Measurements from ENCODE around the gene TGM4.

Gene TGM4

DNA sequence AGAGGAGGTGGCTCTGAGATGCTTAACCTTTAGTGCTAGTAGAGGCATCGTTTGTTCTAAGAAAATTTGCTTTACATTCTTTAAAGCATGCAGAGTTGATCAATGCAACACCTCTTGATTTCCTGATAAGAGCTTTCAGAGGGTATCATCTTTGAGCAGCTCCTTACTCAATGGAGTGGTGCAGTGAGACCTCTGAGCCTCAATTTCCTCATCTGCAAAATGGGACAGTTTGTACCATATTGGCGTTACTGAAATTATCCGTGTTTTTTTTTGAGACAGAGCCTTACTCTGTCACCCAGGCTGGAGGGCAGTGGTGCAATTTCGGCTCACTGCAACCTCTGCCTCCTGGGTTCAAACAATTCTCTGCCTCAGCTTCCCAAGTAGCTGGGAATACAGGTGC lies 14.3 kb upstream of the TGM4 start:
- FAIRE-seq = no peak

DNA sequence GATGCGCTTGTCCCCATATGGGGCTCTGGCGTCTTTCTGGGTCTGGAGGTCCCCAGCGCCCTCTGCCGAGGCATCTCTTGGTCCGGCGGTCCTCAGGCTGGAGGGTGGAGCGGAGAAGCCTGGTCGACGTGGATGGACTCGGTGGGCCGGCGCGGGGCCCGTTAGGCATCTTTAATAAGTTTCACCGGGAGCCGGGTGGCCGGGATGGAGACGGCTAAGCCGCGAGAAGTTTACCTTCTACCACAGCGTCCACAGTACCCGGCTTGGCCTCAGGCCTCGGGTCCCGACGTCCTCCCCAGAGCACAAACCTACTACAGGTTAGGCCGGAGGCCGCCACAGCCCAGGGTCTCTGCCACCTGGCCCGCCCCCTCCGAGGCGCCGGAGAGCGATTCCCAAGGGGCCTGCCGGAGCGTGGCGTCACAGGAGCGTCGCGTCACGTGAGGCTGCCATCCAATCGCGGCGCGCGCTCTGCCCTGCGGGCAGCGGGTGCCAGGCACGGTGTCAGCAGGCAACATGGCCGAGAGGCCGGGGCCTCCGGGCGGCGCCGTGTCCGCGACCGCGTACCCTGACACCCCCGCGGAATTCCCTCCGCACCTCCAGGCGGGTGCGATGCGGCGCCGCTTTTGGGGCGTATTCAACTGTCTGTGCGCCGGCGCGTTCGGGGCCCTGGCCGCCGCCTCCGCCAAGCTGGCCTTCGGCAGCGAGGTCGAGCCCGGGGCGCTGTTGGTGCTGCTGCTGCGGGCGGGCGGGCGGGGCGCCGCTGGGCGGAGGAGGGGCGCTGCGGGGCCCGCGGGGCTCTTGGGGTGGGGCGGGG lies 12.8 kb upstream of the TGM4 start, which contains the start of gene TMEM42:
Gene TMEM42 (plus strand): TSS at position 501 of the 814 bp plus-strand sequence. CDS start 13 bp downstream, at position 514.
- FAIRE-seq (peak; percentile 93), DNase-seq (ENCODE audit: insufficient read length) (peak; percentile 95)
- TF ChIP-seq TAF1 (IDR thresholded peaks at IDR 0.05; ENCODE audit: borderline replicate concordance, low read depth, low read length) (peak; percentile 77), POLR2A (IDR thresholded peaks at IDR 0.05; ENCODE audit: low read depth, low read length) (peak; percentile 89), POLR2AphosphoS5 (IDR thresholded peaks at IDR 0.05; ENCODE audit: low read depth, low read length) (peak; percentile 83)

More for the DNA sequence above, 14.3 kb upstream of the TGM4 start:
- DNase-seq (ENCODE audit: insufficient read length) = no peak
- no peak for TF ChIP-seq POLR2A (IDR thresholded peaks at IDR 0.05; ENCODE audit: low read depth, low read length)
- no peak for TF ChIP-seq POLR2AphosphoS5 (IDR thresholded peaks at IDR 0.05; ENCODE audit: low read depth, low read length)
- no peak for TF ChIP-seq TAF1 (IDR thresholded peaks at IDR 0.05; ENCODE audit: borderline replicate concordance, low read depth, low read length)

DNA sequence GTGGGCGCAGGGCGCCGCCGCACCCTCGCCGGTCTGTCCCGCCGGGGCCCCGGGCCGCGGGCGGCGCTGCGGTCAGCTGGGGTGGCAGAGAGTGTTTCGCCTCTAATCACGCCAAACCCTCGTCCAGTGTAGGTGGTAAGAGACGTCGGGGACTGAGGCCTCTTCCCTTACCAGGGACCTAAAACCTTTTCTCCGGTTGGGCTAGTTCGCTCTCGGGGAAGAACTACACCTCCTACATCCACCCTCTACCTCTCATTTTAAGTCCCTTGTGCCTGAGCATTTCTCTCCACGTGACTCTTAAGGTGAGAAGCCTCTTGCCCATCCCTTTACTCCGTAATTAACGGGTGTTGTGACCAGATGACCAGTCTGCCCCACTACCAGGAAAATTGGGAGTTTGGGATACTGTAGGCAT lies 12.2 kb upstream of the TGM4 start:
- peak; percentile 77 for FAIRE-seq
- DNase-seq (ENCODE audit: insufficient read length) = no peak
- no peak for TF ChIP-seq TAF1 (IDR thresholded peaks at IDR 0.05; ENCODE audit: borderline replicate concordance, low read depth, low read length)
- no peak; the same call in 1 of the 2 replicates for TF ChIP-seq POLR2AphosphoS5 (IDR thresholded peaks at IDR 0.05; ENCODE audit: low read depth, low read length)
- no peak for TF ChIP-seq POLR2A (IDR thresholded peaks at IDR 0.05; ENCODE audit: low read depth, low read length)

DNA sequence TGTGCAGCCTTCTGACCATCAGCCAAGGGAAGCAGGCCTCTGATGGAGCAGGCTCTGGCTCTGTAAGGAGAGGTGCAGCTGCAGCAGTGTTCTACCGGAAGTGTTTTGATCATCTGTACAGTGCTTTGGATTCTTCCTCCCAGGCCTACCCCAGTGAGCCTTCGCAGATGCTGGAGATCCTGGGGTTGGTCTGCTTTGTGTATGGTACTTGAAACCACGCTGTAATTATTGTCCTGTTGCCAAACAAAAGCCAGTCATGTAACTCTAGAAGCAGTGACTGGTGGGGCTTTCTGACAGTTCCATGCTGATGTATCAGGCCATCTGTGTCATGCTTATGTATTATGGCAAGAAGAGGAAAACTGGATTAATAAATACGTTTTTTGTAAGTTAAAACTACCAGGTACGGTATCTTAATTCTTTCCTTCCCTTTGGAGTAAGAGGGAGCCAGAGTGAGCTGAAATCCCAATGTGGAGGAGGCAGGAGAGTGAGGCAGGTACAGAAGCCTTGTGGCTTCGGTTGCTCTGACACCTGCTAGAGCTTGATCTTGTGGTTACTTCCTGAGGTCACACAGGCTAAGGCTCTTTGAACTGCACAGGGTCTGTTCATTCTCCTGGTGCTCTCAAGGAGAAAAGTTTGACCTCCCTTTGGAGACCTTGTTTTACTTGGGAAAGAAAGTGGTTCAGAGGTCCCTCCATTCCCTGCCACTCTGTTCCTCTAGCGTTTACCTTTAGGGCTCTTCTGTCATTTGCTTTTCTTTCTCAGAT lies 9.0 kb upstream of the TGM4 start:
- FAIRE-seq (no peak), DNase-seq (ENCODE audit: insufficient read length) (no peak)
- TF ChIP-seq POLR2A (IDR thresholded peaks at IDR 0.05; ENCODE audit: low read depth, low read length) (no peak), POLR2AphosphoS5 (IDR thresholded peaks at IDR 0.05; ENCODE audit: low read depth, low read length) (no peak), TAF1 (IDR thresholded peaks at IDR 0.05; ENCODE audit: borderline replicate concordance, low read depth, low read length) (no peak)

DNA sequence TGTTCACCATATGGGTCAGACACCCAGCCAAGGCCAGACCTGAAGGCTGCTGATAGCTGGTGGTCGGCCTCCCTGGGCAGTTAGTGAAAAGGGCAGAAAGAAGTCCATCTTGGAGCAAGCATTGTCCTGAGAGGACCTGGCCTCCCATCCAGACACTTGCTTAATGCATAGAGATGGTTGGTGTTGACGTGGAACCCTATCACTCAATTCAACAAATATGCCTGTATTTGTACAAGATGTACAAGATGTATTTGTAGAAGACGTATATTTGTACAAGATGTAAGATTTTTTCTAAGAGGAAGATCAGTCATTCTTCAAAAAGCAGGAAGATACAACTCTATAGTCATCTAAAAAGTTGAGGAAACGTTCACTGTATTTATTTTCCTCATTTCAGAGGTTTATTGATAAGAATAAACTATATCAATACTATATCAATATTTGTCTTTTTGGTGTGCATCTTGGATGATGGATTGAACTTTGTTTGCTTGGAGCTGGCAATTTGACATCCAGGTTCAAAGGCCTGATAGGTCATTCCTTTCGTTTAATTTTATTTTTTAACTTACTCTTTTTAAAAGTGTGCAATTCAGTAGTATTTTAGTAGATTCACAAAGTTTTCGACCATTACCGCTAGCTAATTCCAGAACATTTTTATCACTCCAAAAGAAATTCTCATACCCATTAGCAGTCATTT lies 6.8 kb upstream of the TGM4 start:
- TF ChIP-seq POLR2AphosphoS5 (IDR thresholded peaks at IDR 0.05; ENCODE audit: low read depth, low read length) (no peak), TAF1 (IDR thresholded peaks at IDR 0.05; ENCODE audit: borderline replicate concordance, low read depth, low read length) (no peak), POLR2A (IDR thresholded peaks at IDR 0.05; ENCODE audit: low read depth, low read length) (no peak)
- FAIRE-seq (no peak), DNase-seq (ENCODE audit: insufficient read length) (no peak)

DNA sequence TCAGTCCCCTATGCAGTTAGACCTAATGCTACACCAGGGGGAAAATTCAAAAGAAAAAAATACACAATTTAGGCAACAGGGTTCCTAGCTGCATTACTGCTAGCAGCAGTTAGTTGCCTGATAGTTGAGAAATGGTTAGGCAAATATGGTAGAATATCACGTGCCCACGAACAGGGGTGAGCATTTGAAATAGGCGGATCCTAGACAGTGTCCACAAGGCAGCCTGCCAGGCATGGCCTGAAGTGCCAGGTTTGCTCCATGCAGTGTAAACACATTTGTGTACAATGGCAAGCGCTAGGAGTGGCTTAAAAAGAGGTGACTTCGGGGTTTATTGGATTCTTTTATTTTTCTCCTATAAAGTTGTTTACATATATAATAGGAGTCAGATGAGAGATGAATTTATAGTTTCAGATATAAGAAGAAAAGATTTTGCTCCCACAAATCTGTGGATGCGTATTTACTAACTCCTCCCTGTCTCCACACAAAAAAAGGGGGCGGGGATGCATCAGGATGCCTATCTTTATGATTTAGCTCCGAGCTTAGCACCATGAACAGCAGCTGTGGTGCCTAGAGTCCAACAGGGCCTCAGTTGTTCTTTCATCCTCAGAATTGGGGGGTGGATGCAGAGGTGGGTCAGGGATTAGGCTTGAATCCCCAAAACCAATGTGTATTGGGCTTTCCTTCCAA lies 3.9 kb upstream of the TGM4 start:
- DNase-seq (ENCODE audit: insufficient read length) (no peak), FAIRE-seq (no peak)

DNA sequence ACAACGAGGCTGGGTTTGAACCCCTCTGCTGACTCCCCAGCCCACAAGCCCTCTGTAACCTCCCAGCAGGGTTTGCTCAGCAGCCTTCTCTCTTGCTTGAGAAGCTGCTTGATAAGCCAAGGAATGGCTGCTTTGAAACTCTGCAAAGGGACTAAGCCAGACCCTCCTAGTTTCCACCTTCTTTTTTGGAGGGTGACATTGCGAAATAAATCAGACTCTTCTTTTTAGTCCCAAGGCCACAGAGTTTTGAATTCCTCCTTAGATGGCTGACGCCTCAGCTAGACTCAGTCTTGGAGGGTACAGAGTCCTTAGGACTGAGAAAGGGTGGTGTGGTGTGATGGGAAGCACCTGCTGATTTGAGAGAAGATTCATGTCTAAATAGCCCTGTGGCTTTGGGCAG lies 1.2 kb downstream of the TGM4 start:
- FAIRE-seq = no peak
- TF ChIP-seq POLR2A (IDR thresholded peaks at IDR 0.05; ENCODE audit: low read depth, low read length) (no peak), TAF1 (IDR thresholded peaks at IDR 0.05; ENCODE audit: borderline replicate concordance, low read depth, low read length) (no peak), POLR2AphosphoS5 (IDR thresholded peaks at IDR 0.05; ENCODE audit: low read depth, low read length) (no peak)
- DNase-seq (ENCODE audit: insufficient read length) = no peak

More for the DNA sequence above, 3.9 kb upstream of the TGM4 start:
- no peak for TF ChIP-seq TAF1 (IDR thresholded peaks at IDR 0.05; ENCODE audit: borderline replicate concordance, low read depth, low read length)
- no peak for TF ChIP-seq POLR2A (IDR thresholded peaks at IDR 0.05; ENCODE audit: low read depth, low read length)
- TF ChIP-seq POLR2AphosphoS5 (IDR thresholded peaks at IDR 0.05; ENCODE audit: low read depth, low read length) = no peak

DNA sequence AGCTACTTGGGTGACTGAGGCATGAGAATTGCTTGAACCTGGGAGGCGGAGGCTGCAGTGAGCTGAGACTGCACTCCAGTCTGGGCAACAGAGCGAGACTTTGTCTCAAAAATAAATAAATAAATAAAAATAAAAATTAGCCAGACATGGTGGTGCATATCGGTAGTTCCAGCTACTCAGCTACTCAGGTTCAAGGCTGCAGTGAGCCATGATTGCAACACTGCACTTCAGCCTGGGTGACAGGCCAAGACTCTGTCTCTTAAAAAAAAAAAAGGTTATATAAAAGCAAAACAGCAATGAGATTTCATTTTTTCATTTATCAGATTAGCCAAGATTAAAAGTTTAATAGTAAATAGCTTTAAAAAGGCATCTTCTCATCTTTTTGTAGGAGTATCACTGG lies 2.9 kb downstream of the TGM4 start:
- DNase-seq (ENCODE audit: insufficient read length) (no peak), FAIRE-seq (no peak)
- TF ChIP-seq TAF1 (IDR thresholded peaks at IDR 0.05; ENCODE audit: borderline replicate concordance, low read depth, low read length) (no peak), POLR2A (IDR thresholded peaks at IDR 0.05; ENCODE audit: low read depth, low read length) (no peak), POLR2AphosphoS5 (IDR thresholded peaks at IDR 0.05; ENCODE audit: low read depth, low read length) (no peak)

DNA sequence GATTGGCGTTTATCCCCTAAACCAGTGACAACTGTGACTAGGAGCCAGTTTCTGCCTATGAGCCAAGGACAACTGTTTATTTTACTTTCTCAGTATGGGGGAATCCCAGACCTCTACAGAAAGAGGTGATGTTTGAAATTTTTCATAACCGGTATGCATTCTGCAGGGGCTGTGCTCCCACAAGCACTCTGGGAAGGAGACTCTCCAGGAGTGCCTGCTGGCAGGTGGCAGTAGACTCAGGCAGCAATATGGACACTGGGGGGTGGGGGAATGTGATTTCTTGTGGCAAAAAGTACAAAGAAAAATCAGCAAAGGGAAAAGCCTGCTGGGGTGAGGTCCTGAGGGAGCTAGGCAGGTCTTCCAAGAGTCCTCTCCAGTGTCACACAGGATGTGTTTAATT lies 5.9 kb downstream of the TGM4 start:
- no peak for DNase-seq (ENCODE audit: insufficient read length)
- TF ChIP-seq POLR2A (IDR thresholded peaks at IDR 0.05; ENCODE audit: low read depth, low read length) (no peak), POLR2AphosphoS5 (IDR thresholded peaks at IDR 0.05; ENCODE audit: low read depth, low read length) (no peak), TAF1 (IDR thresholded peaks at IDR 0.05; ENCODE audit: borderline replicate concordance, low read depth, low read length) (no peak)
- FAIRE-seq = no peak

DNA sequence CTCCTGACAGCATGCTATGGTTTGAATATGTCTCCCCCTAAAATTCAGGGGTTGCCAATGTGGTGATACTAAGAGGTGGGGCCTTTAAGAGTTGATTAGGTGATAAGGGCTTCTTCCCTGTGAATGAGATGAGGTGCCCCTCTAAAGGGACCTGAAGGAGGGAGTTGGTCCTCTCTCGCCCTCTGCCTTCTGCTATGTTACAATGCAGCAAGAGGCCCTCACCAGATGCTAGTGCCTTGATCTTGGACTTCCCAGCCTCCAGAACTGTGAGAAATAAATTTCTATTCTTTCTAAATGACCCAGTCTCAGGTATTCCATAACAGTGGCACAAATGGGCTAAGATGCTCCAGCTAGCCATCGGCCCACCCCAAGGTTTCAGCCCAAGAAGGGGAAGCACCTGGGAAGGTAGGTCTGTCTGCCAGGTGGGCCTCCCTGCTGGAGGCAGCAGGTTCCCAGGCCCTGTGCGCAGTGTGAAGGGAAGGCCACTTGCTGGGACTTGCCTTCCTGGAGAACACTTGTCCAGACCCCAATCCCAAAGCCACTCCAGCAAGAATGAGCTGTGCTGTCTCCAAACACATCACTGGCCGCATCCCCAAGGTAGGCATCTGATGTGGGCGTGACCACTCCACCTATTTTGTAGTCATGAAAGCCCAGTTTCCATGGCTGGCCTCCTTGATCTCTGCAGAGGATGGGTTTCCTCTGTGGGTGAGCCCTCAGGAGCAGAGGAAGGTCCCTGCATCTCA lies 9.0 kb downstream of the TGM4 start:
- DNase-seq (ENCODE audit: insufficient read length) = no peak
- TF ChIP-seq POLR2A (IDR thresholded peaks at IDR 0.05; ENCODE audit: low read depth, low read length) (no peak), POLR2AphosphoS5 (IDR thresholded peaks at IDR 0.05; ENCODE audit: low read depth, low read length) (no peak), TAF1 (IDR thresholded peaks at IDR 0.05; ENCODE audit: borderline replicate concordance, low read depth, low read length) (no peak)
- FAIRE-seq = no peak

Data from GM12892 (cell line).